ENCODE results near the gene RAD51B. TPM values are rescaled to one million over a fixed set of nuclear protein-coding genes. Genes with fewer than 3 reads are reported as not detected.

The RAD51B gene
- total and polyA plus RNA-seq, 8 donors = 1.8 to 30.7 (median 15.3) TPM

GRCh38 chr14:67883717-67884116, 64.1 kb downstream of the RAD51B start:
- WGBS, 5 donors = 41 to 73% (median 60%) methylated on average over 1 of the region's 1 CpG
- Histone ChIP-seq H3K4me1 (peaks cover 0 to 34% (median 11%) of the 10 kb centered on the region in 4 donors), H3K4me3 (no peak overlapping the region), H3K27me3 (no peaks in the 10 kb centered on the region), H3K27ac (no peak overlapping the region), H3K9me3 (no peaks in the 10 kb centered on the region), H3K36me3 (no peaks in the 10 kb centered on the region)
- intact Hi-C loops (cut with DNase I; ENCODE audit: low total_unique reads) = no loop called here
- peak in 2 of 7 experiments; percentile 25 to 30 for TF ChIP-seq CTCF (IDR thresholded peaks at IDR 0.05)
- TF ChIP-seq POLR2AphosphoS5 (IDR thresholded peaks at IDR 0.05) = no peak
- no peak for TF ChIP-seq POLR2A (IDR thresholded peaks at IDR 0.05)
- no peak for TF ChIP-seq EP300 (IDR thresholded peaks at IDR 0.05)
- no peak for DNase-seq

GRCh38 chr14:67886191-67886590, 66.6 kb downstream of the RAD51B start:
- H3K27ac ChIP-seq = no peak overlapping the region
- no peak for TF ChIP-seq EP300 (IDR thresholded peaks at IDR 0.05)
- TF ChIP-seq CTCF (IDR thresholded peaks at IDR 0.05) = no peak
- no peak for TF ChIP-seq POLR2A (IDR thresholded peaks at IDR 0.05)
- no peak for TF ChIP-seq POLR2AphosphoS5 (IDR thresholded peaks at IDR 0.05)
- no peaks in the 10 kb centered on the region for H3K36me3 ChIP-seq
- no peak for DNase-seq
- WGBS, 5 donors = 77 to 91% (median 86%) methylated on average over 2 of the region's 2 CpGs
- H3K27me3 ChIP-seq = no peaks in the 10 kb centered on the region
- peaks cover 0 to 31% (median 10%) of the 10 kb centered on the region in 4 donors for H3K4me1 ChIP-seq
- intact Hi-C loops (cut with DNase I; ENCODE audit: low total_unique reads) = no loop called here
- no peak overlapping the region for H3K4me3 ChIP-seq
- H3K9me3 ChIP-seq = no peaks in the 10 kb centered on the region

GRCh38 chr14:67887478-67887877, 67.9 kb downstream of the RAD51B start:
- intact Hi-C loops (cut with DNase I; ENCODE audit: low total_unique reads) = no loop called here
- no peak overlapping the region for H3K27ac ChIP-seq
- peaks cover 0 to 25% (median 8%) of the 10 kb centered on the region in 4 donors for H3K4me1 ChIP-seq
- no peaks in the 10 kb centered on the region for H3K9me3 ChIP-seq
- TF ChIP-seq POLR2A (IDR thresholded peaks at IDR 0.05) (no peak), EP300 (IDR thresholded peaks at IDR 0.05) (no peak), POLR2AphosphoS5 (IDR thresholded peaks at IDR 0.05) (no peak), CTCF (IDR thresholded peaks at IDR 0.05) (no peak)
- H3K27me3 ChIP-seq = no peaks in the 10 kb centered on the region
- no peak for DNase-seq
- H3K4me3 ChIP-seq = no peak overlapping the region
- H3K36me3 ChIP-seq = no peaks in the 10 kb centered on the region
- 44 to 68% (median 50%) methylated on average over 3 of the region's 3 CpGs for whole genome bisulfite sequencing, 5 donors

- no peak for TF ChIP-seq CTCF (IDR thresholded peaks at IDR 0.05)
- TF ChIP-seq EP300 (IDR thresholded peaks at IDR 0.05) = no peak
- TF ChIP-seq POLR2AphosphoS5 (IDR thresholded peaks at IDR 0.05) = no peak
- no peak for TF ChIP-seq POLR2A (IDR thresholded peaks at IDR 0.05)
- no peak overlapping the region for H3K4me3 ChIP-seq
- no peaks in the 10 kb centered on the region for H3K27me3 ChIP-seq
- intact Hi-C loops (cut with DNase I; ENCODE audit: low total_unique reads) = no loop called here
- H3K4me1 ChIP-seq = peaks cover 0 to 18% (median 1%) of the 10 kb centered on the region in 4 donors
- 94 to 97% (median 96%) methylated on average over 4 of the region's 4 CpGs for WGBS, 5 donors
- H3K9me3 ChIP-seq = no peaks in the 10 kb centered on the region
- H3K27ac ChIP-seq = no peak overlapping the region
- H3K36me3 ChIP-seq = no peaks in the 10 kb centered on the region
- no peak for DNase-seq
These were observed 69.9 kb downstream of the RAD51B start for GRCh38 chr14:67889455-67889854.
